ENCODE measurements around the gene TMC3. TPM values are rescaled to one million over a fixed set of nuclear protein-coding genes. Genes with fewer than 3 reads are reported as not detected.

Gene TMC3
- total RNA-seq, 1 donor from 2014 or later = 0.13 TPM

DNA sequence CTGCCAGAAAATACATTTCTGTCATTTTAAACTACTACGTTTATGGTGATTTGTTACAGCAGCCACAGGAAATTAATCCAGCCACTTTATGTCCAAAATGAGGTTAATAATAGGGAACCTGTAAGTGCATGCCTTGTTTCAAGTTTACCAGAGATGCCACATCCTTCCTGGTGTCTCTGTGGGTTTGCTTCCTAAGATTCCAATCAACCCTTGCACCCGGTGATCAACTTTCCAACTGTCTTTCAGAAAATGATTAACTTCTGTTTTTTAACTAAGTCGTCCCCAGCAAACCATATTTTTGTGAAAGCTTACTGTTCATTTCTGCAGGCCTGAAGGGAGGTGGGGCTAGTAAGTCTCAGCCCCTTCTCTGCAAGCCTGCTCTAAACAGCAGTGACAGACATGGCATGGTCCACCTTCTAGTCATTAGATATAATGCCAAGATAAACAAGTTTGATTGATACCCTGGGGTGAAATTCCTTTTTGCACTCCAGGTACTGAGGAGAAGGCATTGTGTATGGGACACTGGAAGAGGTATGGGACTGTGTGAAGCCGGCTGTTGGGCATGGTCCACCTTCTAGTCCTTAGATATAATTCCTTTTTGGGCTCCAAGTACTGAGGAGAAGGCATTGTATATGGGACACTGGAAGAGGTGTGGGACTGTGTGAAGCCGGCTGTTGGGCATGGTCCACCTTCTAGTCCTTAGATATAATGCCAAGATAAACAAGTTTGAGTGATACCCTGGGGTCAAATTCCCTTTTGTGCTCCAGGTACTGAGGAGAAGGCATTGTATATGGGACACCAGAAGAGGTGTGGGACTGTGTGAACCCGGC is 11.1 kb upstream of the TMC3 start:
- H3K36me3 Mint-ChIP-seq = no peaks in the 10 kb centered on the region
- H3K9me3 ChIP-seq (ENCODE audit: low read depth) = no peaks in the 10 kb centered on the region
- H3K27ac ChIP-seq = no peak overlapping the region
- H2AFZ ChIP-seq (replicated peaks) = no peak overlapping the region
- H3K27me3 Mint-ChIP-seq (ENCODE audit: insufficient read depth, low read depth) = peaks cover 4% of the 10 kb centered on the region
- H3K4me2 ChIP-seq = no peak overlapping the region
- no peak overlapping the region for H3K4me3 ChIP-seq
- H3K27ac Mint-ChIP-seq = no peak overlapping the region
- no peaks in the 10 kb centered on the region for H3F3A ChIP-seq (ENCODE audit: low read depth)
- H3K79me2 ChIP-seq (ENCODE audit: low read depth) = no peaks in the 10 kb centered on the region
- TF ChIP-seq EZH2phosphoT487 (IDR thresholded peaks at IDR 0.05) (no peak), EZH2 (IDR thresholded peaks at IDR 0.05) (no peak)
- TF ChIP-seq, protein P1, sequence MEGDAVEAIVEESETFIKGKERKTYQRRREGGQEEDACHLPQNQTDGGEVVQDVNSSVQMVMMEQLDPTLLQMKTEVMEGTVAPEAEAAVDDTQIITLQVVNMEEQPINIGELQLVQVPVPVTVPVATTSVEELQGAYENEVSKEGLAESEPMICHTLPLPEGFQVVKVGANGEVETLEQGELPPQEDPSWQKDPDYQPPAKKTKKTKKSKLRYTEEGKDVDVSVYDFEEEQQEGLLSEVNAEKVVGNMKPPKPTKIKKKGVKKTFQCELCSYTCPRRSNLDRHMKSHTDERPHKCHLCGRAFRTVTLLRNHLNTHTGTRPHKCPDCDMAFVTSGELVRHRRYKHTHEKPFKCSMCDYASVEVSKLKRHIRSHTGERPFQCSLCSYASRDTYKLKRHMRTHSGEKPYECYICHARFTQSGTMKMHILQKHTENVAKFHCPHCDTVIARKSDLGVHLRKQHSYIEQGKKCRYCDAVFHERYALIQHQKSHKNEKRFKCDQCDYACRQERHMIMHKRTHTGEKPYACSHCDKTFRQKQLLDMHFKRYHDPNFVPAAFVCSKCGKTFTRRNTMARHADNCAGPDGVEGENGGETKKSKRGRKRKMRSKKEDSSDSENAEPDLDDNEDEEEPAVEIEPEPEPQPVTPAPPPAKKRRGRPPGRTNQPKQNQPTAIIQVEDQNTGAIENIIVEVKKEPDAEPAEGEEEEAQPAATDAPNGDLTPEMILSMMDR (IDR thresholded peaks at IDR 0.05) = no peak
- DNase-seq (ENCODE audit: low spot score) = no peak
- no peaks in the 10 kb centered on the region for H3K9me3 Mint-ChIP-seq
- H3K4me1 Mint-ChIP-seq = peaks cover 2% of the 10 kb centered on the region
- H3K27me3 ChIP-seq = no peaks in the 10 kb centered on the region
- H3K9ac ChIP-seq = no peak overlapping the region
- H3K4me1 ChIP-seq = no peaks in the 10 kb centered on the region
- no peaks in the 10 kb centered on the region for H4K20me1 ChIP-seq (ENCODE audit: low read depth)
- H3K4me3 Mint-ChIP-seq = no peak overlapping the region
- no peaks in the 10 kb centered on the region for H3K36me3 ChIP-seq

- no peaks in the 10 kb centered on the region for H3K36me3 Mint-ChIP-seq
- TF ChIP-seq, protein P1 (IDR thresholded peaks at IDR 0.05) = no peak
- TF ChIP-seq EZH2phosphoT487 (IDR thresholded peaks at IDR 0.05) = no peak
- no peak for TF ChIP-seq EZH2 (IDR thresholded peaks at IDR 0.05)
- Histone ChIP-seq H3K4me1 (no peaks in the 10 kb centered on the region), H3F3A (ENCODE audit: low read depth) (no peaks in the 10 kb centered on the region), H3K4me2 (no peak overlapping the region), H3K27me3 (no peaks in the 10 kb centered on the region), H3K79me2 (ENCODE audit: low read depth) (no peaks in the 10 kb centered on the region), H3K9ac (no peak overlapping the region), H3K36me3 (no peaks in the 10 kb centered on the region), H2AFZ (replicated peaks) (no peak overlapping the region), H4K20me1 (ENCODE audit: low read depth) (no peaks in the 10 kb centered on the region), H3K4me3 (no peak overlapping the region), H3K27ac (no peak overlapping the region), H3K9me3 (ENCODE audit: low read depth) (no peaks in the 10 kb centered on the region)
- peaks cover 4% of the 10 kb centered on the region for H3K27me3 Mint-ChIP-seq (ENCODE audit: insufficient read depth, low read depth)
- H3K27ac Mint-ChIP-seq = no peak overlapping the region
- H3K4me3 Mint-ChIP-seq = no peak overlapping the region
- no peaks in the 10 kb centered on the region for H3K9me3 Mint-ChIP-seq
- H3K4me1 Mint-ChIP-seq = no peaks in the 10 kb centered on the region
- DNase-seq (ENCODE audit: low spot score) = no peak
Observed at GRCh38 chr15:81381720-81382119, 7.7 kb upstream of the TMC3 start.

DNA sequence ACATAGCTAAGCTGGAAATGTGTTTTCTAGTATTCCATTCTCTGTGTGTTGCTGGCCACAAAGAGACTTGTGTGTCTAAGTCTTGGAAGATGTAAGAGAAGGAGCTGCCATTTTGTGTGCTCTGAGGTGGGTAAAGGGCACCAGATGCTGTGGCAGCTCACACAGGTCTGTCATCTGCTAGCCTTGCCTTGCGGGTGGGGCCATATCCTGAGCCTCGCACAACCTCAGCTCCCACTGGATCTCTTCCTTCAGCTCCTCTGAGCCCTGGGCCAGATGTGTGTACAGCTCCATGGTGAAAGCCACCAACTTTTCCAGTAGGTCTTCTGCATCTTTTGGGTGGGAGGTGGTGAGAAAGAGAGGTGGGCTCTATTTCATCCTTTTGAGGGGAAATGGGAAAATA is 6.7 kb upstream of the TMC3 start:
- no peak for DNase-seq (ENCODE audit: low spot score)
- Histone ChIP-seq H3K9me3 (ENCODE audit: low read depth) (no peaks in the 10 kb centered on the region), H3K9ac (no peak overlapping the region), H3K27ac (no peak overlapping the region), H3K79me2 (ENCODE audit: low read depth) (no peaks in the 10 kb centered on the region), H2AFZ (replicated peaks) (no peak overlapping the region), H3K36me3 (no peaks in the 10 kb centered on the region), H4K20me1 (ENCODE audit: low read depth) (no peaks in the 10 kb centered on the region), H3F3A (ENCODE audit: low read depth) (no peaks in the 10 kb centered on the region), H3K4me2 (no peak overlapping the region), H3K4me3 (no peak overlapping the region), H3K4me1 (no peaks in the 10 kb centered on the region), H3K27me3 (no peaks in the 10 kb centered on the region)
- Mint-ChIP-seq H3K4me3 (no peak overlapping the region), H3K36me3 (no peaks in the 10 kb centered on the region), H3K4me1 (peaks cover 4% of the 10 kb centered on the region), H3K9me3 (no peaks in the 10 kb centered on the region), H3K27ac (no peak overlapping the region), H3K27me3 (ENCODE audit: insufficient read depth, low read depth) (peaks cover 4% of the 10 kb centered on the region)
- TF ChIP-seq, protein P1 (IDR thresholded peaks at IDR 0.05) = no peak
- TF ChIP-seq EZH2phosphoT487 (IDR thresholded peaks at IDR 0.05) (no peak), EZH2 (IDR thresholded peaks at IDR 0.05) (no peak)

Measured in neural progenitor cell (in vitro differentiated cells).